ENCODE data around the gene SMIM27. TPM values are rescaled to one million over a fixed set of nuclear protein-coding genes. Genes with fewer than 3 reads are reported as not detected.

The SMIM27 gene
- polyA plus RNA-seq, 1 donor from 2014 or later, result 15.6 TPM

- no peak overlapping the region for H3K4me3 ChIP-seq (ENCODE audit: low read length)
- H3K4me2 ChIP-seq (ENCODE audit: low read length), result no peak overlapping the region
- H3K9me2 ChIP-seq (ENCODE audit: insufficient read depth, low read length), result no peaks in the 10 kb centered on the region
- no peaks in the 10 kb centered on the region for H3K27me3 ChIP-seq (ENCODE audit: insufficient read depth, low read depth, low read length)
- peaks cover 21% of the 10 kb centered on the region for H3K79me2 ChIP-seq (replicated peaks; ENCODE audit: insufficient read depth, low read length)
- H3K27ac ChIP-seq (ENCODE audit: low read length), result no peak overlapping the region
- H3F3A ChIP-seq (ENCODE audit: insufficient read depth, low read length, poor library complexity, severe bottlenecking), result no peaks in the 10 kb centered on the region
- H3K9me3 ChIP-seq (ENCODE audit: low read length), result no peaks in the 10 kb centered on the region
- H3K36me3 ChIP-seq (ENCODE audit: insufficient read depth, low read length), result no peaks in the 10 kb centered on the region
- TF ChIP-seq EZH2 (IDR thresholded peaks at IDR 0.05; ENCODE audit: borderline replicate concordance, insufficient read depth, low read length, poor library complexity, severe bottlenecking) (no peak), POLR2AphosphoS5 (IDR thresholded peaks at IDR 0.05) (no peak), SMC3 (conservative IDR thresholded peaks at IDR 0.05; ENCODE audit: poor library complexity) (no peak), MXI1 (conservative IDR thresholded peaks at IDR 0.05; ENCODE audit: poor library complexity, severe bottlenecking) (no peak), RAD21 (conservative IDR thresholded peaks at IDR 0.05) (no peak), EP300 (conservative IDR thresholded peaks at IDR 0.05; ENCODE audit: poor library complexity, severe bottlenecking) (no peak), TAF1 (IDR thresholded peaks at IDR 0.05; ENCODE audit: low read depth) (no peak), CTCF (IDR thresholded peaks at IDR 0.05; ENCODE audit: poor library complexity, severe bottlenecking) (no peak)
- TF ChIP-seq, protein P1, sequence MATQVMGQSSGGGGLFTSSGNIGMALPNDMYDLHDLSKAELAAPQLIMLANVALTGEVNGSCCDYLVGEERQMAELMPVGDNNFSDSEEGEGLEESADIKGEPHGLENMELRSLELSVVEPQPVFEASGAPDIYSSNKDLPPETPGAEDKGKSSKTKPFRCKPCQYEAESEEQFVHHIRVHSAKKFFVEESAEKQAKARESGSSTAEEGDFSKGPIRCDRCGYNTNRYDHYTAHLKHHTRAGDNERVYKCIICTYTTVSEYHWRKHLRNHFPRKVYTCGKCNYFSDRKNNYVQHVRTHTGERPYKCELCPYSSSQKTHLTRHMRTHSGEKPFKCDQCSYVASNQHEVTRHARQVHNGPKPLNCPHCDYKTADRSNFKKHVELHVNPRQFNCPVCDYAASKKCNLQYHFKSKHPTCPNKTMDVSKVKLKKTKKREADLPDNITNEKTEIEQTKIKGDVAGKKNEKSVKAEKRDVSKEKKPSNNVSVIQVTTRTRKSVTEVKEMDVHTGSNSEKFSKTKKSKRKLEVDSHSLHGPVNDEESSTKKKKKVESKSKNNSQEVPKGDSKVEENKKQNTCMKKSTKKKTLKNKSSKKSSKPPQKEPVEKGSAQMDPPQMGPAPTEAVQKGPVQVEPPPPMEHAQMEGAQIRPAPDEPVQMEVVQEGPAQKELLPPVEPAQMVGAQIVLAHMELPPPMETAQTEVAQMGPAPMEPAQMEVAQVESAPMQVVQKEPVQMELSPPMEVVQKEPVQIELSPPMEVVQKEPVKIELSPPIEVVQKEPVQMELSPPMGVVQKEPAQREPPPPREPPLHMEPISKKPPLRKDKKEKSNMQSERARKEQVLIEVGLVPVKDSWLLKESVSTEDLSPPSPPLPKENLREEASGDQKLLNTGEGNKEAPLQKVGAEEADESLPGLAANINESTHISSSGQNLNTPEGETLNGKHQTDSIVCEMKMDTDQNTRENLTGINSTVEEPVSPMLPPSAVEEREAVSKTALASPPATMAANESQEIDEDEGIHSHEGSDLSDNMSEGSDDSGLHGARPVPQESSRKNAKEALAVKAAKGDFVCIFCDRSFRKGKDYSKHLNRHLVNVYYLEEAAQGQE (IDR thresholded peaks at IDR 0.05; ENCODE audit: borderline replicate concordance), result no peak
- H2AFZ ChIP-seq (ENCODE audit: low read depth, low read length), result no peak overlapping the region
- H4K20me1 ChIP-seq (ENCODE audit: insufficient read depth), result no peaks in the 10 kb centered on the region
- H3K9ac ChIP-seq (ENCODE audit: low read length), result no peak overlapping the region
These were observed 14.6 kb downstream of the SMIM27 start for GRCh38 chr9:32566770-32567169.

GRCh38 chr9:32570262-32570661 is 18.1 kb downstream of the SMIM27 start:
- Histone ChIP-seq H3K36me3 (ENCODE audit: insufficient read depth, low read length) (no peaks in the 10 kb centered on the region), H3K79me2 (replicated peaks; ENCODE audit: insufficient read depth, low read length) (peaks cover 25% of the 10 kb centered on the region), H3K4me3 (ENCODE audit: low read length) (peak overlapping the region; percentile 85), H3K27ac (ENCODE audit: low read length) (no peak overlapping the region), H3K9me3 (ENCODE audit: low read length) (no peaks in the 10 kb centered on the region), H3K27me3 (ENCODE audit: insufficient read depth, low read depth, low read length) (no peaks in the 10 kb centered on the region), H2AFZ (ENCODE audit: low read depth, low read length) (no peak overlapping the region), H3K9ac (ENCODE audit: low read length) (no peak overlapping the region), H3F3A (ENCODE audit: insufficient read depth, low read length, poor library complexity, severe bottlenecking) (peaks cover 5% of the 10 kb centered on the region), H3K9me2 (ENCODE audit: insufficient read depth, low read length) (no peaks in the 10 kb centered on the region), H4K20me1 (ENCODE audit: insufficient read depth) (no peaks in the 10 kb centered on the region), H3K4me2 (ENCODE audit: low read length) (no peak overlapping the region)
- TF ChIP-seq POLR2AphosphoS5 (IDR thresholded peaks at IDR 0.05) (no peak), EZH2 (IDR thresholded peaks at IDR 0.05; ENCODE audit: borderline replicate concordance, insufficient read depth, low read length, poor library complexity, severe bottlenecking) (no peak), MXI1 (conservative IDR thresholded peaks at IDR 0.05; ENCODE audit: poor library complexity, severe bottlenecking) (no peak), RAD21 (conservative IDR thresholded peaks at IDR 0.05) (no peak), CTCF (IDR thresholded peaks at IDR 0.05; ENCODE audit: poor library complexity, severe bottlenecking) (no peak), EP300 (conservative IDR thresholded peaks at IDR 0.05; ENCODE audit: poor library complexity, severe bottlenecking) (no peak)

All from neural cell (in vitro differentiated cells).